ENCODE data around the gene SPDYE5.

The SPDYE5 gene

GRCh38 chr7:75536491-75536890 is 44.4 kb downstream of the SPDYE5 start:
- Histone ChIP-seq H3K4me1 (ENCODE audit: control insufficient read depth, insufficient read depth, low read length) (no peaks in the 10 kb centered on the region), H3K36me3 (ENCODE audit: control insufficient read depth, insufficient read depth, low read length) (peaks cover 47% of the 10 kb centered on the region), H3K9me3 (ENCODE audit: control insufficient read depth, low read length) (no peaks in the 10 kb centered on the region), H3K27ac (ENCODE audit: insufficient read depth, low read depth, low read length, poor library complexity, severe bottlenecking) (no peak overlapping the region), H3K27me3 (ENCODE audit: control insufficient read depth, insufficient read depth, low read length, poor library complexity, severe bottlenecking) (no peaks in the 10 kb centered on the region), H3K4me3 (ENCODE audit: insufficient read depth, low read depth, low read length) (no peak overlapping the region)
- WGBS, 2 experiments, result 94 to 97% methylated on average over 4 of the region's 4 CpGs

GRCh38 chr7:75536940-75537538 is 44.9 kb downstream of the SPDYE5 start:
- Histone ChIP-seq H3K27ac (ENCODE audit: insufficient read depth, low read depth, low read length, poor library complexity, severe bottlenecking) (no peak overlapping the region), H3K4me1 (ENCODE audit: control insufficient read depth, insufficient read depth, low read length) (no peaks in the 10 kb centered on the region), H3K9me3 (ENCODE audit: control insufficient read depth, low read length) (no peaks in the 10 kb centered on the region), H3K27me3 (ENCODE audit: control insufficient read depth, insufficient read depth, low read length, poor library complexity, severe bottlenecking) (no peaks in the 10 kb centered on the region), H3K4me3 (ENCODE audit: insufficient read depth, low read depth, low read length) (no peak overlapping the region), H3K36me3 (ENCODE audit: control insufficient read depth, insufficient read depth, low read length) (peaks cover 52% of the 10 kb centered on the region)
- WGBS, 2 experiments, result 93 to 94% methylated on average over 18 of the region's 18 CpGs

GRCh38 chr7:75537731-75538130 is 45.6 kb downstream of the SPDYE5 start:
- Histone ChIP-seq H3K27ac (ENCODE audit: insufficient read depth, low read depth, low read length, poor library complexity, severe bottlenecking) (no peak overlapping the region), H3K4me1 (ENCODE audit: control insufficient read depth, insufficient read depth, low read length) (no peaks in the 10 kb centered on the region), H3K4me3 (ENCODE audit: insufficient read depth, low read depth, low read length) (no peak overlapping the region), H3K36me3 (ENCODE audit: control insufficient read depth, insufficient read depth, low read length) (peaks cover 57% of the 10 kb centered on the region), H3K9me3 (ENCODE audit: control insufficient read depth, low read length) (no peaks in the 10 kb centered on the region), H3K27me3 (ENCODE audit: control insufficient read depth, insufficient read depth, low read length, poor library complexity, severe bottlenecking) (no peaks in the 10 kb centered on the region)
- 92 to 97% methylated on average over 5 of the region's 5 CpGs for WGBS, 2 experiments

- H3K4me3 ChIP-seq (ENCODE audit: insufficient read depth, low read depth, low read length), result no peak overlapping the region
- WGBS, 2 experiments, result 95 to 96% methylated on average over 15 of the region's 15 CpGs
- H3K36me3 ChIP-seq (ENCODE audit: control insufficient read depth, insufficient read depth, low read length), result peaks cover 66% of the 10 kb centered on the region
- no peaks in the 10 kb centered on the region for H3K4me1 ChIP-seq (ENCODE audit: control insufficient read depth, insufficient read depth, low read length)
- H3K9me3 ChIP-seq (ENCODE audit: control insufficient read depth, low read length), result no peaks in the 10 kb centered on the region
- no peak overlapping the region for H3K27ac ChIP-seq (ENCODE audit: insufficient read depth, low read depth, low read length, poor library complexity, severe bottlenecking)
- no peaks in the 10 kb centered on the region for H3K27me3 ChIP-seq (ENCODE audit: control insufficient read depth, insufficient read depth, low read length, poor library complexity, severe bottlenecking)
Observed at GRCh38 chr7:75546237-75547015, 54.3 kb downstream of the SPDYE5 start.
